CD4-positive, alpha-beta T cell treated with Interleukin-4 for 1 hour (primary cell): ENCODE data around the gene FREM2.

Experiments used
- DNase-seq, 2 donors: peaks; one replicate each; pipeline ENCODE4 v3.0.0-alpha.2; 2020 to 2022

FREM2 gene

GRCh38 chr13:38830442-38831045, 143.7 kb downstream of the FREM2 start:
- no peak for DNase-seq

- DNase-seq = no peak
These were observed 157.7 kb downstream of the FREM2 start for GRCh38 chr13:38844581-38844980.

- no peak for DNase-seq
These were observed 161.5 kb downstream of the FREM2 start for GRCh38 chr13:38848360-38848759.

GRCh38 chr13:38849315-38849714, 162.4 kb downstream of the FREM2 start:
- no peak for DNase-seq

- DNase-seq = no peak
These were observed 164.2 kb downstream of the FREM2 start for GRCh38 chr13:38850868-38851626.

GRCh38 chr13:38854226-38854625, 167.3 kb downstream of the FREM2 start:
- DNase-seq = no peak

GRCh38 chr13:38856065-38856464, 169.2 kb downstream of the FREM2 start:
- DNase-seq = no peak

GRCh38 chr13:38862443-38862842, 175.6 kb downstream of the FREM2 start:
- no peak for DNase-seq

- DNase-seq = no peak
These were observed 176.7 kb downstream of the FREM2 start for GRCh38 chr13:38863536-38863935.

GRCh38 chr13:38866649-38867048, 179.8 kb downstream of the FREM2 start:
- DNase-seq = no peak

GRCh38 chr13:38868399-38868798, 181.5 kb downstream of the FREM2 start:
- DNase-seq = no peak

- no peak for DNase-seq
These were observed 182.0 kb downstream of the FREM2 start for GRCh38 chr13:38868870-38869269.

GRCh38 chr13:38871275-38871674, 184.4 kb downstream of the FREM2 start:
- DNase-seq = no peak

- DNase-seq = peak in 1 of 2 donors; percentile 6
These were observed 185.8 kb downstream of the FREM2 start for GRCh38 chr13:38872693-38873092.

GRCh38 chr13:38875186-38875875, 188.5 kb downstream of the FREM2 start:
- DNase-seq = no peak

GRCh38 chr13:38879278-38879677, 192.4 kb downstream of the FREM2 start:
- DNase-seq = no peak

- DNase-seq = no peak
These were observed 192.9 kb downstream of the FREM2 start for GRCh38 chr13:38879786-38880185.

- no peak for DNase-seq
These were observed 193.5 kb downstream of the FREM2 start for GRCh38 chr13:38880397-38880796.

GRCh38 chr13:38883783-38884182, 196.9 kb downstream of the FREM2 start:
- DNase-seq = no peak

- DNase-seq = no peak
These were observed 201.4 kb downstream of the FREM2 start for GRCh38 chr13:38888309-38888708.

GRCh38 chr13:38895075-38895474, 208.2 kb downstream of the FREM2 start:
- no peak for DNase-seq

GRCh38 chr13:38897521-38897920, 210.6 kb downstream of the FREM2 start:
- no peak for DNase-seq

- DNase-seq = no peak
These were observed 211.6 kb downstream of the FREM2 start for GRCh38 chr13:38898481-38898880.

- DNase-seq = no peak
These were observed 212.7 kb downstream of the FREM2 start for GRCh38 chr13:38899571-38899970.
